K562 (cell line): ENCODE data around the gene HOXB6. TPM values are rescaled to one million over a fixed set of nuclear protein-coding genes. Genes with fewer than 3 reads are reported as not detected.

Source experiments
- ATAC-seq: fragments of 200-7000 bp; cut with Tn5 transposase; 3 replicates; pipeline ENCODE4 v1.9.1; 2020; ENCODE audit warnings: moderate library complexity
- BruUV-seq: library from RNA; stranded (reverse); fragments of 400-500 nt; replicated peaks from 2 replicates; lab custom pipeline; 2021; lab: Mats Ljungman, UMichigan
- CTCF ChIA-PET: fragments of 300-600 bp; formaldehyde crosslinking; extraction: SDS; loops from one replicate; lab custom pipeline; 2021; ENCODE audit warnings: low intra/inter-chr PET ratio; lab: Yijun Ruan, JAX
- POLR2A ChIA-PET: fragments of 300-600, 350-650 bp; sonication (Branson Sonifier 250); formaldehyde crosslinking; extraction: SDS; loops from one replicate; lab custom pipeline; 2021; ENCODE audit warnings: antibody characterized with exemption, inconsistent platforms; lab: Yijun Ruan, JAX
- DNase-seq, 4 experiments: peaks; one replicate each; pipeline versions ENCODE4 v3.0.0 to v3.0.0-alpha.2; 2011 to 2018; ENCODE audit warnings: low spot score in 3 of 4, mixed read lengths in 3 of 4; ENCODE audit errors: extremely low read depth in 1 of 4
- FAIRE-seq: peaks from 2 replicates; lab custom pipeline; 2011; peaks lifted over from hg19 to GRCh38; lab: Jason Lieb, UNC
- H2AFZ ChIP-seq: 2 replicates; pipeline ENCODE4 v1.6.0; 2011; ENCODE audit warnings: low read depth, low read length, control low read depth, inconsistent platforms
- H3K27ac ChIP-seq: fragments of 200-600 bp; 3 replicates; pipeline ENCODE4 v1.8.0; 2011; ENCODE audit warnings: low read depth, mild to moderate bottlenecking, control low read depth, inconsistent platforms, low read length, moderate library complexity, mixed read lengths; ENCODE audit errors: extremely low read depth
- H3K27me3 ChIP-seq, 2 experiments: fragments of 300-600 bp in 1 of 2; 2 replicates in 1 of 2; 3 replicates in 1 of 2; pipeline versions ENCODE4 v1.6.0 to v1.8.0; 2011; ENCODE audit warnings: inconsistent platforms in 2 of 2, low read length in 2 of 2, mild to moderate bottlenecking in 1 of 2, mixed read lengths in 1 of 2, moderate library complexity in 1 of 2; ENCODE audit not compliant: control insufficient read depth in 2 of 2, insufficient read depth in 2 of 2
- H3K36me3 ChIP-seq: fragments of 300-600 bp; 3 replicates; pipeline ENCODE4 v1.8.0; 2011; ENCODE audit warnings: mild to moderate bottlenecking, low read length, inconsistent platforms; ENCODE audit not compliant: control insufficient read depth, insufficient read depth
- H3K4me1 ChIP-seq, 2 experiments: fragments of 200-600 bp in 1 of 2; replicated peaks in 1 of 2; 2 replicates in 1 of 2; 3 replicates in 1 of 2; pipeline versions ENCODE4 v1.5.1 to v1.8.0; 2011; ENCODE audit warnings: inconsistent platforms in 2 of 2, low read length in 2 of 2, mild to moderate bottlenecking in 1 of 2, mixed read lengths in 1 of 2, moderate library complexity in 1 of 2; ENCODE audit not compliant: control insufficient read depth in 2 of 2, insufficient read depth in 2 of 2
- H3K4me2 ChIP-seq: 2 replicates; pipeline ENCODE4 v1.6.1; 2011; ENCODE audit warnings: low read length, control low read depth, inconsistent platforms, mixed read lengths; ENCODE audit not compliant: insufficient read depth
- H3K4me3 ChIP-seq: fragments of 200-600 bp; sonication (generic), shearing (Covaris generic); 2 replicates; pipeline ENCODE4 v1.5.1; 2016; ENCODE audit warnings: control low read depth, inconsistent platforms
- H3K79me2 ChIP-seq: fragments of 200-600 bp; 3 replicates; pipeline ENCODE4 v1.8.0; 2011; ENCODE audit warnings: low read length, inconsistent platforms; ENCODE audit not compliant: control insufficient read depth, insufficient read depth
- H3K9ac ChIP-seq, 2 experiments: 2 replicates each; pipeline versions ENCODE4 v1.6.0 to v1.6.1; 2011; ENCODE audit warnings: low read depth in 2 of 2, low read length in 2 of 2, control low read depth in 1 of 2, inconsistent platforms in 1 of 2, mild to moderate bottlenecking in 1 of 2, mixed read lengths in 1 of 2; ENCODE audit not compliant: insufficient read depth in 1 of 2
- H3K9me1 ChIP-seq: one replicate; pipeline ENCODE4 v1.6.0; 2011; ENCODE audit warnings: inconsistent platforms, mild to moderate bottlenecking, low read length, moderate library complexity; ENCODE audit not compliant: control insufficient read depth, insufficient read depth
- H3K9me3 ChIP-seq: replicated peaks from 2 replicates; pipeline ENCODE4 v1.5.1; 2011; ENCODE audit warnings: low read depth, low read length, inconsistent platforms; ENCODE audit not compliant: control insufficient read depth, insufficient read depth
- H4K20me1 ChIP-seq: replicated peaks from 2 replicates; pipeline ENCODE4 v1.6.1; 2011; ENCODE audit warnings: low read length, inconsistent platforms, mixed read lengths; ENCODE audit not compliant: control insufficient read depth, insufficient read depth
- DEAF1 ChIP-seq: fragments of 450-650 bp; formaldehyde crosslinking; IDR thresholded peaks from 2 replicates; pipeline ENCODE4 v1.4.0; 2020; ENCODE audit warnings: mild to moderate bottlenecking, moderate library complexity
- HMGXB4 ChIP-seq: sonication (generic); formaldehyde crosslinking; IDR thresholded peaks from 2 replicates; pipeline ENCODE4 v1.8.1; 2023; ENCODE audit warnings: mild to moderate bottlenecking, missing genetic modification reagents
- HNRNPH1 ChIP-seq: fragments of 200-400 bp; formaldehyde crosslinking; optimal IDR thresholded peaks from 2 replicates; pipeline ENCODE3; 2017; ENCODE audit warnings: low read depth, mild to moderate bottlenecking, low read length, moderate library complexity
- KLF16 ChIP-seq: IDR thresholded peaks from 2 replicates; pipeline ENCODE4 v1.6.1; 2016; ENCODE audit warnings: antibody characterized with exemption
- MCM5 ChIP-seq: fragments of 450-650 bp; IDR thresholded peaks from 2 replicates; pipeline ENCODE4 v1.6.1; 2016; ENCODE audit warnings: low read depth
- POLR2H ChIP-seq: IDR thresholded peaks from 2 replicates; pipeline ENCODE4 v1.6.1; 2016; ENCODE audit warnings: missing genetic modification characterization, low read depth, mild to moderate bottlenecking, control low read depth, missing compliant biosample characterization, moderate library complexity
- RBM22 ChIP-seq: fragments of 200-400 bp; formaldehyde crosslinking; IDR thresholded peaks from 2 replicates; pipeline ENCODE4 v1.6.1; 2018; ENCODE audit warnings: low read length, low read depth; ENCODE audit not compliant: poor library complexity, severe bottlenecking
- SMC3 ChIP-seq: conservative IDR thresholded peaks from 2 replicates; pipeline ENCODE4 v1.6.1; 2011; ENCODE audit warnings: low read depth, low read length, improper control_type of control experiment; ENCODE audit not compliant: insufficient read depth
- ZBTB17 ChIP-seq: fragments of 450-650 bp; formaldehyde crosslinking; IDR thresholded peaks from 2 replicates; pipeline ENCODE4 v1.4.0; 2020; ENCODE audit warnings: mild to moderate bottlenecking
- ZNF354B ChIP-seq: fragments of 250-450 bp; sonication (Bioruptor Pico); IDR thresholded peaks from 2 replicates; pipeline ENCODE4 v1.4.0; 2020
- ZNF561 ChIP-seq: fragments of 450-650 bp; formaldehyde crosslinking; conservative IDR thresholded peaks from 2 replicates; pipeline ENCODE4 v1.4.0; 2020; ENCODE audit warnings: mild to moderate bottlenecking, moderate library complexity
- ZNF778 ChIP-seq: fragments of 450-650 bp; formaldehyde crosslinking; IDR thresholded peaks from 2 replicates; pipeline ENCODE4 v1.4.0; 2020; ENCODE audit warnings: mild to moderate bottlenecking, moderate library complexity
- ZZZ3 ChIP-seq: fragments of 450-650 bp; IDR thresholded peaks from 2 replicates; pipeline ENCODE4 v1.6.1; 2016; ENCODE audit warnings: antibody characterized with exemption, mild to moderate bottlenecking, moderate library complexity
- WGBS: fragments of 100-300 bp; shearing (Covaris generic); methylation state at CpG from one replicate; pipeline ENCODE4 v1.1.6; 2016; ENCODE audit warnings: low coverage, mixed read lengths; ENCODE audit not compliant: insufficient coverage; ENCODE audit errors: missing lambda C conversion rate; 5-methylcytosine and 5-hydroxymethylcytosine counted together
- in situ Hi-C: fragments of 300-500 bp; cut with MboI; formaldehyde crosslinking; loops from 4 replicates; pipeline ENCODE4 v1.15.0; 2018; ENCODE audit warnings: inconsistent platforms, mixed read lengths
- intact Hi-C: fragments of 100-400 bp; cut with micrococcal nuclease; formaldehyde crosslinking; loops from 2 replicates; pipeline ENCODE4 v1.14.2; 2022
- polyA plus RNA-seq, 8 experiments: library from polyadenylated mRNA; depleted of rRNA in 4 of 8; stranded (reverse) in 5 of 8; unstranded in 3 of 8; fragments of >200 nt; fragmentation: Nextera tagmentation in 2 of 8; fragmentation: Illumina TruSeq in 1 of 8; extraction: Ambion mirVana in 2 of 8; extraction: Trizol in 1 of 8; gene quantifications; 2 replicates each; pipeline versions ENCODE4 v1.2.1 to v1.2.3, GENCODE V29; 2011 to 2014; ENCODE audit warnings: inconsistent platforms in 1 of 8, missing spikeins in 1 of 8
- total RNA-seq, 7 experiments: library from RNA; depleted of rRNA in 6 of 7; stranded (reverse); fragments of >200 nt in 6 of 7; fragmentation: Illumina TruSeq in 2 of 7; extraction: Trizol in 2 of 7; gene quantifications; 2 replicates each; pipeline versions ENCODE4 v1.2.1 to v1.2.3, GENCODE V29; 2011 to 2021; ENCODE audit warnings: low replicate concordance in 1 of 7
- TF ChIP-seq, protein P1 (sequence below): fragments of 450-650 bp; IDR thresholded peaks from 2 replicates; pipeline ENCODE4 v1.6.1; 2016
- TF ChIP-seq, protein P2 (sequence below): fragments of 250-450 bp; sonication (Bioruptor Pico); IDR thresholded peaks from 2 replicates; pipeline ENCODE4 v1.4.0; 2020; ENCODE audit warnings: mild to moderate bottlenecking

The HOXB6 gene
- total and polyA plus RNA-seq, 9 of the 15 experiments (the other 6 are each of a cell fraction or from before 2014, with no cell fraction given) = 1.2 to 14.8 (median 4.9) TPM

DNA sequence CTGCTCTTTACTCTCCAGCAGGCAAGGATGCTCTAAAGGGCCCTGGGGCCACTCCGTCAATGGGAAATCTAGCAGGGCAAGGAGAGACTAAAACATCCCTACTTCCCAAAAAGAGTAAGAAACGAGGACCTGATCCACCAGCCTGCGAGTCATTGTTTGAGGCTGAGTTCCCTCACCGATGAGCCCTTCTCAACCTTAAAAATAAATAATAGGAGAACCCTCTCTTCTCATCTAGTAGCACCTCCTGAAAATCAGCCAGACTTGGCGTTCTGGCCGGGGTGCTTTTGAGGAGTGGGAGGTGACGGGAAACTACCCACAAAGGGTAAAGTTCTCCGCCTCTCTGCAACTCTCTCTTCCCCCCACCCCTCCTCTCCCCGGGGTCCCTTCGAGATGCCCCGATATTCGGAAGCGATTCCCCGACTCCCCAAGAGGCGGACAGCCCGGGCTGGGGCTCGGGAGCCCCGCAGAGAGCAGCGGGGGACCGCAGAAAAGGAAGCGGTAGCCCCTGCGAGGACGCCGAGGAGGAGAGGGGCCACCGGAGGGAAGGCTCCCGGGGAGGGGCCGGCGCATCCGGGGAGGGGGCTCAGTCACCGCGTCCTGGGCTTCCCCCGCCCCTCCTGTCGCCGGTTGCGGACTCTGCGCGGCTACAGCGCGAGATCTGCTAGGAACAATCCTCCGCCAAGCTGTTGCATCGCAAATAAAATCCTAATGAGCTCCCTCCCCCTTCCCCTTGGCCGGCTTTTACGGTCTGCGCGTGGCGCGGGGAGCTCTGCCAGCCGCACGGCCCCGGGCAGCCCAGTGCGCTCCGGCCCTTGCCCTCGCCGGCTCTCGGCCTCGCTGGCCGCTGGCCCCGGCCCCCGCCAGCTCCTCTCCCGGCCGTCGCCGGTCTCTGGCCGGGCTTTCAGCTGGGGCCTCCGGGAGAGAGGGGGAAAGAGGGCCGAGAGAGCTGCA is 20.0 kb upstream of the HOXB6 start:
- peaks cover 50 to 63% of the 10 kb centered on the region in 2 experiments for H3K4me1 ChIP-seq
- H3K27me3 ChIP-seq = no peaks in the 10 kb centered on the region
- H4K20me1 ChIP-seq = peaks cover 47% of the 10 kb centered on the region
- H3K36me3 ChIP-seq = peaks cover 49% of the 10 kb centered on the region
- ChIA-PET POLR2A (interaction anchor here (0.5 to 4.0 kb wide), 25 partner anchors 7 to 502 kb away, joined by 3 to 43 read pairs (median 4); partner anchors contain the start of genes HOXB3 and HOXB5), CTCF (no interaction called here)
- under 1% methylated on average over 39 of the region's 66 CpGs for WGBS
- H2AFZ ChIP-seq = no peak overlapping the region
- in situ Hi-C loops = loop anchor here (10.0 kb wide), 1 partner anchor 590 kb away; the partner anchor contains the start of gene COPZ2
- no peaks in the 10 kb centered on the region for H3K9me1 ChIP-seq
- no peaks in the 10 kb centered on the region for H3K9me3 ChIP-seq
- intact Hi-C loops = loop anchor here (5.0 kb wide), 1 partner anchor 372 kb away; the partner anchor contains the start of gene IGF2BP1
- H3K4me3 ChIP-seq = peak overlapping the region; percentile 97
- ATAC-seq (peak; percentile 0; the same call in 2 of the 3 replicates), FAIRE-seq (no peak), DNase-seq (peak; percentile 55 to 66 (median 57))
- peak overlapping the region; percentile 99 for H3K27ac ChIP-seq
- H3K4me2 ChIP-seq = peak overlapping the region; percentile 65
- H3K79me2 ChIP-seq = peaks cover 96% of the 10 kb centered on the region
- BruUV-seq = no TSS peak
- peak overlapping the region; percentile 99 to 100 for H3K9ac ChIP-seq
- no peak; the same call in 1 of the 2 replicates for TF ChIP-seq POLR2H (tag)
- TF ChIP-seq ZZZ3 = no peak
- TF ChIP-seq MCM5 = no peak
- TF ChIP-seq HMGXB4 (CRISPR knock-in tag) = no peak
- TF ChIP-seq HNRNPH1 = no peak
- TF ChIP-seq ZNF778 (CRISPR knock-in tag) = no peak
- TF ChIP-seq, protein P1, sequence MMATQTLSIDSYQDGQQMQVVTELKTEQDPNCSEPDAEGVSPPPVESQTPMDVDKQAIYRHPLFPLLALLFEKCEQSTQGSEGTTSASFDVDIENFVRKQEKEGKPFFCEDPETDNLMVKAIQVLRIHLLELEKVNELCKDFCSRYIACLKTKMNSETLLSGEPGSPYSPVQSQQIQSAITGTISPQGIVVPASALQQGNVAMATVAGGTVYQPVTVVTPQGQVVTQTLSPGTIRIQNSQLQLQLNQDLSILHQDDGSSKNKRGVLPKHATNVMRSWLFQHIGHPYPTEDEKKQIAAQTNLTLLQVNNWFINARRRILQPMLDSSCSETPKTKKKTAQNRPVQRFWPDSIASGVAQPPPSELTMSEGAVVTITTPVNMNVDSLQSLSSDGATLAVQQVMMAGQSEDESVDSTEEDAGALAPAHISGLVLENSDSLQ = no peak
- no peak for TF ChIP-seq SMC3
- TF ChIP-seq KLF16 = no peak
- TF ChIP-seq DEAF1 = no peak
- no peak for TF ChIP-seq ZNF354B (CRISPR knock-in tag)
- no peak for TF ChIP-seq ZNF561 (CRISPR knock-in tag)
- TF ChIP-seq, protein P2, sequence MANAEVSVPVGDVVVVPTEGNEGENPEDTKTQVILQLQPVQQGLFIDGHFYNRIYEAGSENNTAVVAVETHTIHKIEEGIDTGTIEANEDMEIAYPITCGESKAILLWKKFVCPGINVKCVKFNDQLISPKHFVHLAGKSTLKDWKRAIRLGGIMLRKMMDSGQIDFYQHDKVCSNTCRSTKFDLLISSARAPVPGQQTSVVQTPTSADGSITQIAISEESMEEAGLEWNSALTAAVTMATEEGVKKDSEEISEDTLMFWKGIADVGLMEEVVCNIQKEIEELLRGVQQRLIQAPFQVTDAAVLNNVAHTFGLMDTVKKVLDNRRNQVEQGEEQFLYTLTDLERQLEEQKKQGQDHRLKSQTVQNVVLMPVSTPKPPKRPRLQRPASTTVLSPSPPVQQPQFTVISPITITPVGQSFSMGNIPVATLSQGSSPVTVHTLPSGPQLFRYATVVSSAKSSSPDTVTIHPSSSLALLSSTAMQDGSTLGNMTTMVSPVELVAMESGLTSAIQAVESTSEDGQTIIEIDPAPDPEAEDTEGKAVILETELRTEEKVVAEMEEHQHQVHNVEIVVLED = no peak
- TF ChIP-seq ZBTB17 = peak; percentile 55; the same call in 1 of the 2 replicates
- peak; percentile 59 for TF ChIP-seq RBM22
